SK-N-SH (cell line): Measurements from ENCODE around the gene DHCR24. TPM values are rescaled to one million over a fixed set of nuclear protein-coding genes. Genes with fewer than 3 reads are reported as not detected.

Source experiments
- CTCF ChIA-PET: fragments of 300-600, 350-600 bp; formaldehyde crosslinking; extraction: SDS; loops from one replicate; lab custom pipeline; 2021; lab: Yijun Ruan, JAX
- POLR2A ChIA-PET: fragments of 350-600 bp; sonication (Branson Sonifier 250); formaldehyde crosslinking; extraction: SDS; loops from one replicate; lab custom pipeline; 2020; ENCODE audit warnings: antibody characterized with exemption, inconsistent platforms; lab: Yijun Ruan, JAX
- DNase-seq: peaks from one replicate; pipeline ENCODE4 v3.0.0; 2012
- H2AFZ ChIP-seq: fragments of 200-600 bp; sonication (generic); 2 replicates; pipeline ENCODE4 v1.8.1; 2016; ENCODE audit warnings: antibody characterized with exemption, mild to moderate bottlenecking, low read depth
- H3F3A ChIP-seq: fragments of 200-600 bp; sonication (generic); replicated peaks from 2 replicates; pipeline ENCODE3; 2016; ENCODE audit warnings: antibody characterized with exemption, mild to moderate bottlenecking; ENCODE audit not compliant: insufficient read depth
- H3K27ac ChIP-seq, 2 experiments: fragments of 200-500 bp in 1 of 2; fragments of 200-600 bp in 1 of 2; sonication (Bioruptor generic) in 1 of 2; sonication (generic), shearing (Covaris generic) in 1 of 2; 2 replicates each; pipeline versions ENCODE4 v1.5.1 to v1.6.1; 2014 to 2016; ENCODE audit warnings: low read depth in 2 of 2, inconsistent platforms in 1 of 2, low read length in 1 of 2, mild to moderate bottlenecking in 1 of 2, mixed read lengths in 1 of 2
- H3K27me3 ChIP-seq: fragments of 200-600 bp; sonication (generic), shearing (Covaris generic); 2 replicates; pipeline ENCODE4 v1.6.1; 2016; ENCODE audit warnings: mixed run types; ENCODE audit not compliant: insufficient read depth
- H3K36me3 ChIP-seq, 2 experiments: fragments of 200-500 bp in 1 of 2; fragments of 200-600 bp in 1 of 2; sonication (Bioruptor generic) in 1 of 2; sonication (generic) in 1 of 2; replicated peaks in 1 of 2; 2 replicates each; pipeline versions ENCODE3 to v1.5.1; 2014 to 2016; ENCODE audit warnings: low read length in 1 of 2, mild to moderate bottlenecking in 1 of 2; ENCODE audit not compliant: insufficient read depth in 2 of 2, control insufficient read depth in 1 of 2
- H3K4me1 ChIP-seq, 2 experiments: fragments of 200-500 bp in 1 of 2; fragments of 200-600 bp in 1 of 2; sonication (Bioruptor generic) in 1 of 2; sonication (generic), shearing (Covaris generic) in 1 of 2; 2 replicates each; pipeline versions ENCODE4 v1.5.1 to v1.6.1; 2014 to 2016; ENCODE audit warnings: low read depth in 1 of 2, low read length in 1 of 2, mixed run types in 1 of 2; ENCODE audit not compliant: insufficient read depth in 2 of 2, control insufficient read depth in 1 of 2
- H3K4me2 ChIP-seq: fragments of 200-600 bp; sonication (generic), shearing (Covaris generic); 2 replicates; pipeline ENCODE4 v1.6.1; 2017; ENCODE audit warnings: mixed run types
- H3K4me3 ChIP-seq, 2 experiments: fragments of 200-500 bp in 1 of 2; fragments of 200-600 bp in 1 of 2; sonication (Bioruptor generic) in 1 of 2; sonication (generic), shearing (Covaris generic) in 1 of 2; 2 replicates each; pipeline versions ENCODE4 v1.5.1 to v1.8.1; 2014 to 2016; ENCODE audit warnings: low read depth in 2 of 2, inconsistent platforms in 1 of 2, low read length in 1 of 2, mild to moderate bottlenecking in 1 of 2, mixed read lengths in 1 of 2, moderate library complexity in 1 of 2
- H3K79me2 ChIP-seq: fragments of 200-600 bp; sonication (generic); 2 replicates; pipeline ENCODE4 v1.8.1; 2017; ENCODE audit warnings: mild to moderate bottlenecking; ENCODE audit not compliant: insufficient read depth
- H3K9ac ChIP-seq: fragments of 200-600 bp; sonication (generic); 2 replicates; pipeline ENCODE4 v1.6.1; 2017; ENCODE audit warnings: mixed run types
- H3K9me2 ChIP-seq: fragments of 200-600 bp; sonication (generic); 2 replicates; pipeline ENCODE4 v1.6.1; 2017; ENCODE audit warnings: mixed run types
- H3K9me3 ChIP-seq: fragments of 200-600 bp; sonication (generic); 2 replicates; pipeline ENCODE4 v1.6.1; 2017; ENCODE audit warnings: mixed run types, mild to moderate bottlenecking, moderate library complexity
- H4K20me1 ChIP-seq: fragments of 200-600 bp; sonication (generic); 2 replicates; pipeline ENCODE4 v1.6.1; 2017; ENCODE audit warnings: mild to moderate bottlenecking, mixed run types; ENCODE audit not compliant: insufficient read depth
- CTCF ChIP-seq: fragments of 200-600 bp; sonication (generic); IDR thresholded peaks from 2 replicates; pipeline ENCODE4 v1.6.1; 2017; ENCODE audit warnings: antibody characterized with exemption, mild to moderate bottlenecking, moderate library complexity
- ELF1 ChIP-seq: IDR thresholded peaks from 2 replicates; pipeline ENCODE4 v1.4.0; 2012
- EP300 ChIP-seq, 2 experiments: IDR thresholded peaks; 2 replicates each; pipeline versions ENCODE4 v1.4.0 to v1.6.1; 2012; ENCODE audit warnings: borderline replicate concordance in 1 of 2, low read depth in 1 of 2, low read length in 1 of 2
- EZH2phosphoT487 ChIP-seq: fragments of 200-600 bp; sonication (generic); IDR thresholded peaks from 2 replicates; pipeline ENCODE4 v1.6.1; 2017; ENCODE audit warnings: low read depth, mixed run types, mild to moderate bottlenecking, antibody characterized with exemption, moderate library complexity, borderline replicate concordance
- FOSL2 ChIP-seq: IDR thresholded peaks from 2 replicates; pipeline ENCODE4 v1.4.0; 2012; ENCODE audit warnings: low read depth, mild to moderate bottlenecking, moderate library complexity, borderline replicate concordance
- FOXJ3 ChIP-seq: sonication (generic); formaldehyde crosslinking; IDR thresholded peaks from 2 replicates; pipeline ENCODE4 v1.5.1; 2020; ENCODE audit warnings: mild to moderate bottlenecking, missing genetic modification reagents
- GABPA ChIP-seq: IDR thresholded peaks from 2 replicates; pipeline ENCODE4 v1.4.0; 2012; ENCODE audit warnings: low read depth, mild to moderate bottlenecking
- GATA2 ChIP-seq: sonication (generic); formaldehyde crosslinking; IDR thresholded peaks from 2 replicates; pipeline ENCODE4 v1.5.0; 2020; ENCODE audit warnings: mild to moderate bottlenecking, missing genetic modification reagents
- JUND ChIP-seq: IDR thresholded peaks from 2 replicates; pipeline ENCODE4 v1.4.0; 2012
- MAX ChIP-seq: IDR thresholded peaks from 2 replicates; pipeline ENCODE4 v1.4.0; 2012; ENCODE audit warnings: low read depth
- NFIC ChIP-seq: IDR thresholded peaks from 2 replicates; pipeline ENCODE4 v1.4.0; 2012; ENCODE audit warnings: borderline replicate concordance
- NRF1 ChIP-seq: IDR thresholded peaks from 2 replicates; pipeline ENCODE4 v1.6.1; 2012; ENCODE audit warnings: low read depth, mild to moderate bottlenecking, low read length
- POLR2AphosphoS5 ChIP-seq: IDR thresholded peaks from 2 replicates; pipeline ENCODE4 v1.6.1; 2012; ENCODE audit warnings: low read depth, low read length
- RFX5 ChIP-seq: IDR thresholded peaks from 2 replicates; pipeline ENCODE4 v1.6.1; 2012; ENCODE audit warnings: mild to moderate bottlenecking, improper control_type of control experiment, low read length
- RXRA ChIP-seq: IDR thresholded peaks from 2 replicates; pipeline ENCODE4 v1.4.0; 2012; ENCODE audit warnings: low read depth, mild to moderate bottlenecking, borderline replicate concordance
- SIN3A ChIP-seq: IDR thresholded peaks from 2 replicates; pipeline ENCODE4 v1.6.1; 2012; ENCODE audit warnings: low read depth, mild to moderate bottlenecking, low read length, moderate library complexity, borderline replicate concordance
- TAF1 ChIP-seq: IDR thresholded peaks from 2 replicates; pipeline ENCODE4 v1.6.1; 2012; ENCODE audit warnings: low read depth, mild to moderate bottlenecking, low read length, moderate library complexity, borderline replicate concordance
- USF1 ChIP-seq: IDR thresholded peaks from 2 replicates; pipeline ENCODE4 v1.4.0; 2012; ENCODE audit warnings: low read depth, borderline replicate concordance
- YY1 ChIP-seq: IDR thresholded peaks from 2 replicates; pipeline ENCODE4 v1.4.0; 2012; ENCODE audit warnings: low read depth, mild to moderate bottlenecking
- WGBS: methylation state at CpG from one replicate; pipeline ENCODE4 v1.1.6; 2017; ENCODE audit warnings: low lambda C conversion rate; 5-methylcytosine and 5-hydroxymethylcytosine counted together
- polyA plus RNA-seq, 3 experiments: library from polyadenylated mRNA; depleted of rRNA; stranded (reverse); fragments of >200 nt; gene quantifications; 2 replicates each; pipeline ENCODE4 v1.2.3, GENCODE V29; 2012

The DHCR24 gene
- polyA plus RNA-seq, 1 of the 3 experiments (the other 2 are of a cell fraction): 4.3 TPM

GRCh38 chr1:54837002-54837853 lies 49.8 kb downstream of the DHCR24 start:
- no peak for TF ChIP-seq NFIC
- no peak for TF ChIP-seq MAX
- TF ChIP-seq SIN3A: no peak
- no peak for TF ChIP-seq USF1
- TF ChIP-seq TAF1: no peak
- TF ChIP-seq FOSL2: no peak
- no peak for TF ChIP-seq NRF1
- TF ChIP-seq JUND: no peak
- no peak for TF ChIP-seq ELF1
- no peak for TF ChIP-seq GABPA
- no peak for TF ChIP-seq CTCF
- no peak for TF ChIP-seq RFX5
- no peak for TF ChIP-seq FOXJ3 (CRISPR knock-in tag)
- no peak for TF ChIP-seq RXRA
- TF ChIP-seq EP300 (IDR thresholded peaks at IDR 0.05; ENCODE audit: borderline replicate concordance in 1 of 2, low read depth in 1 of 2, low read length in 1 of 2): no peak
- TF ChIP-seq EZH2phosphoT487: no peak
- TF ChIP-seq YY1: no peak
- no peak for TF ChIP-seq POLR2AphosphoS5
- TF ChIP-seq GATA2 (CRISPR knock-in tag): no peak
- TF ChIP-seq, all 33 proteins: peak for 0
- Histone ChIP-seq H3K79me2 (no peaks in the 10 kb centered on the region), H3K4me2 (no peak overlapping the region), H3K27ac (no peak overlapping the region), H3K4me3 (no peak overlapping the region), H3K9me3 (no peaks in the 10 kb centered on the region), H3K9ac (no peak overlapping the region), H3K36me3 (no peaks in the 10 kb centered on the region), H3F3A (no peaks in the 10 kb centered on the region), H3K27me3 (no peaks in the 10 kb centered on the region), H3K9me2 (no peaks in the 10 kb centered on the region), H4K20me1 (no peaks in the 10 kb centered on the region), H3K4me1 (no peaks in the 10 kb centered on the region), H2AFZ (no peak overlapping the region)
- WGBS: 35% methylated on average over 5 of the region's 6 CpGs
- POLR2A ChIA-PET: no interaction called here
- no peak for DNase-seq
- CTCF ChIA-PET: no interaction called here
